Activated naive CD4-positive, alpha-beta T cell treated with anti-CD3 and anti-CD28 coated beads, Interleukin-2, amount 50 U/mL, for 16 hours (primary cell): ENCODE data around the gene TECPR2.
"Not testable (repeated sequence)": the region's sequence is repeated elsewhere in the genome, so short reads cannot be mapped to it uniquely, and the experiment has no call there.

ENCODE experiments used
- DNase-seq: peaks from one replicate; pipeline ENCODE4 v3.0.0-alpha.2; 2020

Gene TECPR2

DNA sequence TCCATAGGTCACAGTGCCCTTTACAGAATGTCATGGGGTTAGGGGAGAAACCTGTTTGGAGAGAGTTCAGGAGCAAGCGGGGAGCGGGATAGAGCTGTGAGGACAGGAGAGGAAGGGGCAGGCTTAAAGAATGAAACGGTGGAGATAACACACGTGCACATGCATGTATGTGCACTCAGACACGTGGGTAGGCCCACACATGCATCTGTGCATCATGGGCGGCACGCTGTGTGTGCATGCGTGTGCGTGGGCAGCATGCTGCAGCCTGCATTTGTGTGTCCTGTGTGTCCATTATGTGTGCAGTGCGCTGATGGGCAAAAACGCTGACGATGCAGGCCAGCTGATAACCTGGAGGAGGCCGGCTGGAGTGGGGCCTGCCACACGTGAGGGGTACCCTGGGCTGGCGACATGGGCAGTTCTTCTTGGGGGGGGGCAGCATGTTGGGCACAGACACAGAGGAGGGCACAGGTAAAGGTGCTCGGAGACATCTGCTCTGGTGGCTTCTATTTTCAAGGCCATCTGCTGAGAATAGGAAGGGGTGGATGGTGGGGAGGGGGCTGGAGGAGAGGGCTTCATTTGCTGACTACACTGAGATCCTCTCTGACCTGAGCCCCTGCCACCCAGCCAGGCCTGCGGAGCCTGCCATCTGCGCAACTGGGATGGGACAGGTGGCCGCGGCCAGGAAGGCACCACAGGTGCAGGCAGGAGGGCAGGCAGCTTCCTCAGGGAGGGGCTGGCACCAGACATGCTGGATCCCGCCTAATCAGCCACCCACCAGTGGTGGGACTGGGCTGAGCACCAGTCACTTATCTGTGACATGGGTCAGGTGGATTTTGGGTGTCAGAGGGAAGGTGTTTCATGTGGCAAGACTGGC lies 151.4 kb downstream of the TECPR2 start:
- DNase-seq, result no peak

DNA sequence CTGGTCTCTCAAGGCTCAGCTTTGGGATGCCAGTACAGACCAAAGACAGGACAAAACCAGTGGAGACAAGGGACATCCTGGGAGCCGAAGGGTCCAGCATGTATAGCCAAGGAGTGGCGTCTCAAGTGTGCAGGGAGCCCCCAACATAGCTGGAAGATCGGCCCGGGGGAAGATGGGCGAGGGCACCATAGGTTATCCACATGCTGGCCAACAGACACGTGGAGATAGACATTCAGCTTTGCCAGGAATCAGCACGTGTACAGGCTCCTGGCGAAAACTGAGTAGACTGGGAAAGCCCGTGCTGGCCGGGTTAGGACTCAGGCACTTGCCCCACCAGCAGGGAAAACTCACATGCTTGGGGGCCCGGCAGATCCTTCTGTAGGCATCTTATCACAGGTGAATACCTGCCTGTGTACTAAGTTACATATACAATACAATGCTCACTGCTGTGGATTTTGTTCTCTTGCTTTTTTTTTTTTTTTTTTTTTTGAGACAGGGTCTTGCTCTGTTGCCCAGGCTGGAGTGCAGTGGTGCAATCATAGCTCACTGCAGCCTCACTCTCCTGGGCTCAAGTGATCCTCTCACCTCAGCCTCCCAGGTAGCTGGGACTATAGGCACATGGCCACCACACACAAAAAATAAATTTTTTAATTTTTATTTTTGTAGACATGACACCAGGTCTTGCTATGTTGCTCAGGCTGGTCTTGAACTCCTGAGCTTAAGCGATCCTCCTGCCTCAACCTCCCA lies 152.4 kb downstream of the TECPR2 start:
- no peak for DNase-seq

DNA sequence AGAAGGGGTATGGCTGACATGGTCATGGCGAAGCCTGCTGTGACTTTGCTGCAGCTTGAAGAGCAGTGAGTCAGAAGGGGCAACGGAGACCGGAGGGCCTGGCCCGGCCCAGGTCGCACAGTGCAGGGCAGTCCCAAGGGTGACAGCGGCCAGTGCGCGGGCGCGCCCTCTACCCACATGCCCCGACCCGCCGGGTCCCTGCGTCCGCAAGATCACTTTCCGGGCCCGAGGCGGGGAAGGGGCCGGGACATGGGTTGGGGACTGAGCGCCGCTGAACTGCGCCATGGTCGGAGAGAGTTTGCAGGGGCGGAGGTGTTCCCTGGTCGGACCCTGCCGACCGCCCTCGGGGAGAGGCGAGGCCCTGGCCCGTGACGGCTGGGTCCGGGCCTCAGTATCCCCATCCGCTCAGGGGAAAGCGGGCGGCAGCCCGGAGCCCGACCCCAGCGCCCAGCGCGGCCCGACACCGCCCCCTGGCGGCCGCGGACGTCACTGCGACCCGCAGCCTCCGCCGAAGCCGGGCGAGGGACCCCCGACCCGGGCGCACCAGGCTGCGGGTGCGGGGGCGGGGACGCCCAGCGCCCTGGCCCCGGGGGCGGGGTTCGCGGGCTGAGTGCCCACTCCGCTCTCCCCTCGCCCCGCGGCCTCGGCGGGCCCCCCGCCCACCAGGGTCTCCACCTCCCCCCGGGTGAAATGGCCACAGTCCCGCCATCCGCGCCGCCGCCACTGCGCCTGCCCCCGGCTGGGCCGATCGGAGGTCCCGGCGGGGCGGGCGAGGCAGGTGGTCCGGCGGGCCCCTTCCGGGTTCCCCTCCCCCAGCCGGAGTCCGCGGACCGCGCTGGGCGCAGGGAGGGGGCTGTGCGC lies 154.0 kb downstream of the TECPR2 start:
- DNase-seq, result peak; percentile 64

DNA sequence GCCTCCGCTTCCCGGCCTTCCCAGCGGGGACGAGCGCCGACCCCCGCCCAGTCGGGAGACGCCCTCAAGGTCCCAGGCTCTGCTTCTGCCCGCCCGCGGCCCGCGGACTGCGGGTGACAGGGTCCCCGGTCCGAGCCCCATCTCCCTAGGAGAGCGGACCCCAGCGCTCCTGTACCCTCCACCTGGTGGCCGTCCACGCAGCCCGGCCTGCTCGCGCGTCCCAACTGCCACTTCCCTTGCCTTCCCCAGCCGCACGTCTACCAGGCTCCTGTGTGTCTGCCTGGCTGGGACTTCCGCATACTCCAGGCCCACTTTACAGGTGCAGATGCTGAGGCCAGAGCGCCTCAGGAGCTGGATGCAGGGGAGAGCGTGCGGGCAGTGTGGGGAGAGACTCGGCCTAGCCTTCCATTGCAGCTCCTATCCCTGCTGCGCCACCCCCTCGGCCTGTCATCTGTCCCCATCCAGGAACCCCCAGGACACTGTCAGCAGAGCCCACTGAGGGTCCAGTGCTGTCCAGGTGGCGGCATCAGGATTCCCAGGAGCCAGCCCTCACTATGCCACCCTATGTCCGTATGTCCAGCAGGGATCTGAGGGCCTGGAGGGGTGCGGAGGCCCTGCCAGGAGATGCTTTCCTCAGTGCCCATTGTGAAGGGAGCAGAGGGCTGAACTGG lies 154.8 kb downstream of the TECPR2 start:
- DNase-seq, result no peak

DNA sequence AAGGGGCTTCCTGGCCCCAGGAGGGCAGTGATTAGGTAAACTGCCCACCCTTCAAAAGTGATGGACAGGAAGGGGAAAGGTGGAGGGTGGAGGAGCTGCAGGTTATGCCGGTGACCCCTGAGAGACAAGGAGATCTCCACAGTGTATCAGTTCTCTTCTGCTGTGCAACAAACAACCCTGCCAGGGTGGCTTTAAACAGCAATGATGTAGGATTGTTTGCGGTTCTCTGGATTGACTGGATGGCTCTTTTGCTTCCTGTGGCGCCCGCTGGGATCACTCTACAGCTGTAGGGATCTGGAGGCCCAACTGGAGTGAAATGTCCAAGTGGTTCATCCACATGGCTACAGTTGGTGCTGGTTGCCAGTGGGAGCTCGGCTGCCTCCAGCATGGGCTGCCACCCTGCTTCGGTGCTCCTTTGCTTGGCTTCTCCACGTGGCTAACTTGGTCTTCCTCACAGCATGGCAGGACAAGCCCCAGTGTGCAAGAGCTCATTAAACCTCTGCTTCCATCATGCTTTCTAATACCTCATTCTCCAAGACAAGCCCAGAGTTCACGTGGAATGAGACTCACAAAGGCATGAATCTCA lies 155.4 kb downstream of the TECPR2 start:
- no peak for DNase-seq

DNA sequence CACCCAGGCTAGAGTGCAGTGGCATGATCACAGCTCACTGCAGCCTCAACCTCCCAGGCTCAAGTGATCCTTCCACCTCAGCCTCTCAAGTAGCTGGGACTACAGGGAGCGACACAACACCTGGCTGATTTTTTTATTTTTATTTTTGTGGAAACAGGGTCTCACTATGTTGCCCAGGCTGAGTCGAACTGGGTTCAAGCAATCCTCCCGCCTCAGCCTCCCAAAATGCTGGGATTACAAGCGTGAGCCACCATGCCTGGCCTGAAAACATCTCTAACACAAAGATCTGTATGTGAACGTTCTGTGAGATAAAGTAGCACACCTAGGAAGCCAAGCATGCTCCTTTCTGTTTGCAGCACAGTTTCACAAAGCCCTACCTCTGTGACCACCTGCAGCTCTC lies 157.0 kb downstream of the TECPR2 start:
- not testable (repeated sequence) for DNase-seq

DNA sequence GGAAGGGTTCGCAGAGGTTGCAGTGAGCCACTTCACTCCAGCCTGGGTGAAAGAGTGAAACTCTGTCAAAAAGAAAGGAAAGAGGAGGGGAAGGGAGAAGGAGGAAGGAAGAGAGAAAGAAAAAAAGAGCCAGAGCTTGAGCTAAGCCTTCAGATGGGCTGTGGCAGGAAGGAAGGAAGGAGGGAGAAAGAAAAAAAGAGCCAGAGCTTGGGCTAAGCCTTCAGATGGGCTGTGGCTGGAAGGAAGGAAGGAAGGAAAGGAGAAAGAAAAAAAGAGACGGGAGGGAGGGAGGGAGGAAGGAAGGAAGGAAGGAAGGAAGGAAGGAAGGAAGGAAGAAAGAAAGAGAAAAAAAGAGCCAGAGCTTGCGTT lies 160.4 kb downstream of the TECPR2 start:
- no peak for DNase-seq

DNA sequence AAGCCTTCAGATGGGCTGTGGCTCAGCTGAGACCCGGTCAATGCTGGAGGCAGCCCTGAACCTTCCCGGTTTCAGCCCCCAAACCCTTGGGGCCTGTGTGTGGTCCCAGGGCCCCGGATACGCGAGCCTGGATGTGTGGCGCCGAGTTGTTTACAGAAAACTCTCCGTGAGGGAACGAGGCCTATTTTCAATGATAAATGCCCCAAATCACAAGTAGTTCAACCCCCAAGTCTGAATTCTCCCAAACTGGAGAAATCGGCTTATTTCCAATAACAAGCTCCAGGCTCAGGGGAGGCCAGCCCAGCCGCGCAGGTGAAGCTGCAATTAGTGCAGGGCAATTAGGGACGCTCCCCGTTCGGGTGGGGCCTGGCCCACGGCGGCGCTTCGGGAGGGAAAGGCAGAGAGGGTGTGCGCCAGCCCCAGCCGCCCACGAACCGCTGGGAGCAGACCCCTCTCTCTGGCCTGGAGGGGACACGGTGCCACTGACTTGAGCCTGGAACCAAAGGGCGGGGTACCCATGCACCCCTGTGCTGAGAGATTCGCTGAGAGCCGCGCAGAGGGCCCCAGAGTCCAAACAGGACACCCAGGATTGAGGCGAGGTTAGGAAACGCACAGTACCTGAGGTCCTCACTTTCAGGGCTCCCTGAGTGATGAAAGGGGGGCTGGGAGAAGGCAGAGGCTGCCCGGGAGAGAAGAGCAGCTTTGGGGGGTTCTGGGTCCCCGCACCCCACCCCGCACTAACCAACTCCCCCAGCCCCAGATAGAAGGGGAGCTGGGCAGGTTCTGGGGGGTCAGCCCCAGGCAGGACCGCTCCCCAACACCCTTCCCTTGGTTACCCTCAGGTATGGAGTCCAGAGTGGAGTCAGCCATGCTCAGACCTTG lies 161.1 kb downstream of the TECPR2 start:
- no peak for DNase-seq

DNA sequence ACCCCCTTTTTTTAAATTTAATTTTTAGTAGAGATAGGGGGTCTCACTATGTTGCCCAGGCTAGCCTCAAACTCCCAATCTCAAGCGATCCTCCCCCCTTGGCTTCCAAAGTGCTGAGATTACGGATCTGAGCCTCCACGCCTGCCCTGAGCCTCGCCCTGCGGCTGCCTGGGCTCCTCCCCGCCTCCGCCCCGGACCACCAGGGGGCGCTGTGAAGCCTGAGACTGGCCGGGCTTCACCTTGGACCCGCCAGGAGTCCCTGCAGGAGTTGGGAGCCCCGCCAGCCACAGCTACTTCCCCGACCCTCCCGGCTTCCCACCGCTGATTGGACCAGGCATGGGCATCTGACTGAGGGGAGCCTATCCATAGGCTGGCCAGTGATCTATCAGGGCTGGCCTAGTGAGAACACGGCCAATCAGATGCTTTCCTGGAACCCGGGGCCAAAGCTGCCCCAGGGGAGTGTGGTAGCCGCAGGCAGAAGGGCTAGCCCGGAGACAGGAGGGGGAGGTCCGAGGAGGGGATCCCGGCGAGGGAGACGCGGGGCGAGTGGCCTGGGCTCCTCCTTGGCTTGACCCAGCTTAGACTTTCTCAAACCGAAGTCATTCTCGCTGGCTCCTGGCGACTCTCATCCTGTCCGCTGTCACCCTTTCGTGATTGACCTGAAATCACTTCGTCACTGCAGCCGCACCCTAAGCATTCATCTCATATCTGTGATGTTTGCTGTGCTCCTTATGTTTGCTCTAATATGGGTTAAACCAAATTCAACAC lies 161.9 kb downstream of the TECPR2 start:
- peak; percentile 88 for DNase-seq

DNA sequence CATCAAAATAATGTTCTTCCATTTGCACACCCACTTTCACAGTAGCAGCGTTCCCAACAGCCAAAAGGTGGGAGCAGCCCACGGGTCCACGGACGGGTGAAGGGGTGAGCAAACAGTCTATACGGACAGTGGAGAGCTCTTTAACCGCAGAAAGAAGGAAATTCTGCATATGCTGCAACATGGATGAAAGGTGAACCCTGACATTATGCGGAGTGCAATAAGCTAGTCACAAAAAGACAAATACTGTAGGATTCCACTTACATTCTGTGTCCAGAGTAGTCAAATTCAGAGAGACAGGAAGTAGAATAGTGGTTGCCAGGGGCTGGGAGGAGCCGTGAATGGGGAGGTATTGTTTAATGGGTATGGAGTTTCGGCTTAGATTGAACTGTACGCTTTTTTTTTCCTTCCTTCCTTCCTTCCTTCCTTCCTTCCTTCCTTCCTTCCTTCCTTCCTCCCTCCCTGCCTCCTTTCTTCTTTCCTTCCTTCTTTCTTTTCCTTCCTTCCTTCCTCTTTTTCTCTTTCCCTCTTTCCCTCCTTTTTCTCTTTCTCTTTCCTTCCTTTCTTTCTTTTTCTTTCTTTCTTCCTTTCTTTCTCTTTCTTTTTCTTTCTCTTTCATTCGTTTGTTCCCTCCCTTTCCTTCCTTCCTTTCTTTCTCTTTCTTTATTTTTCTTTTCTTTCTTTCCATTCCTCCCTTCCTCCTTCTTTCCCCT lies 162.6 kb downstream of the TECPR2 start:
- DNase-seq, result no peak

DNA sequence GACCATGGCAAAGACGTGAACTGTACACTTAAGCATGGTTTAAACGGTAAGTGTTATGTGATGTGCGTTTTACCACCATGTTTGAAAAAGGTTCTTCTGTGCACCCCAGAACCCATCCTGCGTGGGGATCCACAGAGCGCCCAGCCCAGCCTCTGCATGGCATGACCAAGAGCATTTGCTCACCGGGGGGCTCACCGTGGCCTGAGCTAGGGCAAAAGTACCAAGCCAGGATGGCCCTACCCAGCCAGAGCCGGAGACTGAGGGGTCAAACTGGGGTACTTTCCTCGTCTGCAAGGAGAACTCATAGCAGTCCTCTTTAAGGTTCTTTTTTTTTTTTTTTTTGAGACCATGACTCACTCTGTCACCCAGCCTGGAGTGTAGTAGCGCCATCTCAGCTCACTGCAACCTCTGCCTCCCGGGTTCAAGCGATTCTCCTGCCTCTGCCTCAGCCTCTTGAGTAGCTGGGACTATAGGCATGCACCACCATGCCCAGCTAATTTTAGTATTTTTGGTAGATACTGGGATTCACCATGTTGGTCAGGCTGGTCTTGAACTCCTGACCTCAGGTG lies 163.3 kb downstream of the TECPR2 start:
- DNase-seq, result no peak

DNA sequence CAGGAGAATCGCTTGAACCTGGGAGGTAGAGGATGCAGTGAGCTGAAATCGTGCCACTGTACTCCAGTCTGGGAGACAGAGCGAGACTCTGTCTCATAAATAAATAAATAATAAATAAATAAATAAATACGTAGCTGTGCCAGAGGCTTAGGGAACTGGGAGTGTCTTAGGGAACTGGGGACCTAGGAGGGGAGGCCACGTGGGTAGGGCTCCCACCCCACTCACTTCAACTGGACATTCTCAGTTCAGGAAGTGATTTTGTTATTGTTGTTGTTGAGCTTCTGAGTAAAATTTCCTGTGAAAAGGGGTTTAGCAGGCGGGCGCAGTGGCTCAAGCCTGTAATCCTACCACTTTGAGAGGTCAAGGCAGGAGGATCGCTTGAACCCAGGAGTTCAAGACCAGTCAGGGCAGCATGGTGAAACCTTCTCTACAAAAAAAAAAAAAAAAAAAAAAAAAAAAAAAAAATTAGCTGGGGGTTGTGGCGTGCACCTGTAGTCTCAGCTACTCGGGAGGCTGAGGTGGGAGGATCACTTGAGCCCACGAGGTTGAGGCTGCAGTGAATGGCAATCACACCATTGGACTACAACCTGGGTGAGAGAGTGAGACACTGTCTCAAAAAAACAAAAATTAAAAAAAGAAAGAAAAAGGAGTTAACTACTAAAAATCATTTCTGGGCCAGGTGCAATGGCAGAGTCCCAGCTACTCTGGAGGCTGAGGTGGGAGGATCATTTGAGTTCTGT lies 165.9 kb downstream of the TECPR2 start:
- no peak for DNase-seq

DNA sequence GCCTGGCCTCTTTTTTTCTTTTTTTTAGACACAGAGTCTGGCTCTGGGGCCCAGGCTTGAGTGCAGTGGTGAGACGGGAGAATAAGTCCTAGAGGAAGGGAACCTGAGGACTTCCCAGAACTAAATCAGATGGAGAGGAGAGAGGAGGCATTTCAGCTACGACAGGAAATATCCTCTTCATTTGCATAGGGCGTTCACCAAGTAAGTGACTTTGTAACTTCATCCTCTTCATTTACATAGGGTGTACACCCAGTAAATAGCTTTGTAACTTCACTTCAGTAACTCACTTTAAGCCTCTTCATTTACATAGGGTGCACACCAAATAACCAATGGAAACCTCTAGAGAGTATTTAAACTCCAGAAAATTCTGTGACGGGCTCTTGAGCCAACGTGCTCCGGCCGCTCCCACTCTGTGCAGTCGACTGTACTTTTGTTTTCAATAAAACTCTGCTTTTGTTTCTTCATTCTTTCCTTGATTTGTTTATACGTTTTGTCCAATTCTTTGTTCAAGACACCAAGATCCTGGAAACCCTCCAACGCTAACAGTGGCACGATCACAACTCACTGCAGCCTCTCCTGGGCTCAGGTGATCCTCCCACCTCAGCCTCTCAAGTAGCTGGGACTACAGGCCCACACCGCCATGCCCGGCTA lies 168.2 kb downstream of the TECPR2 start:
- DNase-seq, result no peak

DNA sequence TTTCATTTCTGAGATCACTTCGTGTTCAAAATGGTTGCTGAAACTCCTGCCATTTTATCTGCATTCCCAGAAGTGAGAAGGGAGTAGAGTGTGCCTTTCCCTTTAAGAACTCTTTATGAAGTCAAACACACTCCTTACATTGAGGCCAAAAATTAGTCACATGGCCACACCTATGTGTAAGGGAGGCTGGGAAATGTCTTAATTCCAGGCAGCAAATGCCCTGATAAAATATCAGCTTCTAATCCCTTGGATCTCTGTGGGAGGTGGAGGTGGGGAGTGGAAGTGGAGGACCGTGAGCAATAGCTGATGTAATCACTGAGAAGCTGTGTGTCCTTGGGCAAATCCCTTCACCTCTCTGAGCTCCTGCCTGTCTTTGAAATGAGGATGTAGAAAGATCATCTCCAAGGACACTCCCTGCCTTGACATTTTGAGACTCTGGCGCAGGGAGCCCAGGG lies 169.5 kb downstream of the TECPR2 start:
- no peak for DNase-seq

DNA sequence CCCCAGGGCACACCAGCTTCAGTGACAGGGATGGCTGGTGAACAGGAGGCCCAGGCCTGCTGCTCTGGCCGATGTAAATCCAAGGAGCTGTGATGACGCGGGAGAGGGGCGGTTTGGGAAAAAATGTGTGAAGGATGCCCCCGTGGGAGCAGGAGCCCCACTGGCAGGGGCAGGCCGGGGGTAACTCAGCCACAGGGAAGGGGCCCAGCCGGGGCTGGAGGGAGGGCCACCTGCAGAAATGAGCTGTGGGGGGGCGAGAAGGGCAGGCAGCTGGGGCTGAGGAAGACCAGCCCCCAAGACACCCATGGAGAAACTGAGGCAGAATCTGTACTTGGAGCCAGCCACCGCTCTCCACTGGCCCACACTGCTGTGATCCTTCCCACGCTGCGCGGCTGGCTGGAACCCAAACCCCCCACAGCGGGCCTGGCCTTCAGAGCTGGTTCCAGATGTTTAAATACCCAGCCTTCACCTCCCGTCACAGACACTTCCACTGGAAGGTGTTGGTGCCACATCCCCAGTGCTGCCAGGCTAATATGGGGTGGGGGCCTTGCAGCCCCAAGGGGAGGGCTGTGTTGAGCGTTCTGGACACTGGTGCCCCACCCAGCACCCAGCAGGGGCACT lies 175.3 kb downstream of the TECPR2 start:
- DNase-seq, result no peak

DNA sequence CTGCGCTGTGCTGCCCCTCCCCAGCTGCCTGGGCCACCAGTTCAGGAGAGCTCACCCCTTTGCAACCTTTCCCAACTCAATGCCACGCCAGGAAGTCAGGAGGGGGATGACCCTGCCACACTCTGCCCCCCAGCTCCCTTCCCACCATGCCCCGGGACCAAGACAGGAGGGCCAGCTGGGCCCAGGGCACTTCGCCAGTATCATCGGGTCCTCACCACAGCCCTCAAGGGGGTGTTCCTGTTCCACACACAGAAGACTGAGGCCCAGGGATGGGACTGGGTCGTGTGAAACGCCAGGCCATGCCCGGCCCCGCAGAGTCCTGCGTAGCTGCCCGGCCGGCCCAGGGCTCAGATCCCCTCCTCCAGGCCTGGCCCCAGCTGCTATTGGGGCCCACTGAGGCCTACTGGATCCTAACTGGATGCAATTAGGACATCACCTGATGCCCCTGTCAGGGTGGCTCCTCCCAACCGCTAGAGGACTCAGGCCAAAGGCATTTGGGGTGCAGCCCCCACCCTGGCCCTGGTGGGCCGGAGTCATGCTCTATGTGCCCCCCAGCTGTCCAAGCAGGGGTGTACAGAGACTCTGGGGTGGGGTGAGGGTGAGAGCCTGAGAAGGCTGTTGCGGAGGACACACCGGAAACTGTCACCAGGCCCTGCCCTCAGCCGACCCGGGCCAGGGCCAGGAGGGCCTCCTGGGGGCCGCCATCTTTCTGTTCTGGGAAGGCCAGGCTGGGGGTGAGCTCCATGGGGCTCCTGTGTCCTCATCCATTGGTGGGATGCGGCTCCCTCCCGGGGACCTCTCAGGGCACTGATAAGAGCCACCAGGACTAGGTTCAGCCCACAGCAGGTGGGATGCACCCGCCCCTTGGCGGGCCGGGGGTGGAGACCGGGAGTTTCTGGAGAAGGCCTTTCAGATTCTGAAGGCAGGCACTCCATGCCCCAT lies 176.1 kb downstream of the TECPR2 start:
- no peak for DNase-seq
